HCT116 (cell line): ENCODE measurements around the gene IRX6. TPM values are rescaled to one million over a fixed set of nuclear protein-coding genes. Genes with fewer than 3 reads are reported as not detected.

Source experiments
- ATAC-seq: fragments of 200-7000 bp; cut with Tn5 transposase; 2 replicates; pipeline ENCODE4 v1.9.1; 2020; ENCODE audit warnings: mild to moderate bottlenecking, moderate library complexity
- BruUV-seq: library from RNA; stranded (reverse); fragments of 400-500 nt; replicated peaks from 2 replicates; lab custom pipeline; 2021; lab: Mats Ljungman, UMichigan
- CTCF ChIA-PET: fragments of 300-600 bp; sonication (Branson Sonifier 250); formaldehyde crosslinking; loops from one replicate; lab custom pipeline; 2021; ENCODE audit warnings: antibody characterized with exemption; lab: Charles Lee
- POLR2A ChIA-PET: fragments of 300-600, 350-600 bp; sonication (Branson Sonifier 250); formaldehyde crosslinking; loops from one replicate; lab custom pipeline; 2021; ENCODE audit warnings: antibody characterized with exemption; lab: Charles Lee
- RAD21 ChIA-PET, 2 experiments: fragments of 300-600 bp; sonication (Branson Sonifier 250); formaldehyde crosslinking; loops; one replicate each; lab custom pipeline; 2023; ENCODE audit warnings: low total read pairs in 2 of 2; ENCODE audit not compliant: uncharacterized antibody in 2 of 2, unreplicated experiment in 2 of 2, low non-redundant PET in 1 of 2; lab: Charles Lee
- DNase-seq: peaks from one replicate; pipeline ENCODE4 v3.0.0-alpha.2; 2010; ENCODE audit warnings: low read depth, low spot score
- H2AFZ ChIP-seq: fragments of 200-600 bp; shearing (Covaris generic), sonication (generic); 2 replicates; pipeline ENCODE4 v1.6.1; 2017; ENCODE audit warnings: low read depth, mixed run types, mixed read lengths, antibody characterized with exemption, low read length; ENCODE audit not compliant: poor library complexity, severe bottlenecking
- H3K27ac ChIP-seq: 2 replicates; pipeline ENCODE4 v1.5.1; 2012; ENCODE audit warnings: low read depth, low read length
- H3K27me3 ChIP-seq: fragments of 200-600 bp; sonication (generic); 2 replicates; pipeline ENCODE4 v1.6.1; 2016; ENCODE audit warnings: mixed run types, low read length, mixed read lengths; ENCODE audit not compliant: insufficient read depth
- H3K36me3 ChIP-seq, 2 experiments: fragments of 200-500 bp in 1 of 2; fragments of 200-600 bp in 1 of 2; sonication (Bioruptor generic) in 1 of 2; sonication (generic) in 1 of 2; 2 replicates each; pipeline versions ENCODE4 v1.5.1 to v1.6.1; 2014 to 2016; ENCODE audit warnings: low read length in 2 of 2, inconsistent platforms in 1 of 2, mixed read lengths in 1 of 2, mixed run types in 1 of 2; ENCODE audit not compliant: insufficient read depth in 2 of 2, control insufficient read depth in 1 of 2
- H3K4me1 ChIP-seq, 2 experiments: fragments of 200-600 bp in 1 of 2; sonication (generic) in 1 of 2; 2 replicates each; pipeline versions ENCODE4 v1.5.1 to v1.6.1; 2012 to 2017; ENCODE audit warnings: low read length in 2 of 2, inconsistent platforms in 1 of 2, mild to moderate bottlenecking in 1 of 2, mixed read lengths in 1 of 2, mixed run types in 1 of 2, moderate library complexity in 1 of 2; ENCODE audit not compliant: insufficient read depth in 2 of 2, control insufficient read depth in 1 of 2
- H3K4me2 ChIP-seq: fragments of 200-600 bp; sonication (generic); 2 replicates; pipeline ENCODE4 v1.6.1; 2017; ENCODE audit warnings: mixed run types, low read length, mixed read lengths
- H3K4me3 ChIP-seq, 2 experiments: fragments of 200-600 bp in 1 of 2; sonication (generic) in 1 of 2; replicated peaks in 1 of 2; 2 replicates each; pipeline ENCODE4 v1.5.1; 2011 to 2016; ENCODE audit warnings: low read length in 2 of 2, control low read depth in 1 of 2, low read depth in 1 of 2, mild to moderate bottlenecking in 1 of 2, mixed read lengths in 1 of 2, mixed run types in 1 of 2
- H3K79me2 ChIP-seq: fragments of 200-600 bp; sonication (generic); 2 replicates; pipeline ENCODE4 v1.6.1; 2017; ENCODE audit warnings: mild to moderate bottlenecking, mixed run types, low read length, moderate library complexity, mixed read lengths; ENCODE audit not compliant: insufficient read depth
- H3K9ac ChIP-seq: fragments of 200-600 bp; sonication (generic); 2 replicates; pipeline ENCODE4 v1.6.1; 2016; ENCODE audit warnings: low read length, mixed read lengths
- H3K9me2 ChIP-seq: fragments of 200-600 bp; sonication (generic), shearing (Covaris generic); 2 replicates; pipeline ENCODE4 v1.6.1; 2017; ENCODE audit warnings: mixed run types, mild to moderate bottlenecking, moderate library complexity; ENCODE audit not compliant: insufficient read depth
- H3K9me3 ChIP-seq, 2 experiments: fragments of 200-500 bp in 1 of 2; fragments of 200-600 bp in 1 of 2; sonication (Bioruptor generic) in 1 of 2; sonication (generic) in 1 of 2; 2 replicates each; pipeline ENCODE4 v1.6.1; 2014 to 2017; ENCODE audit warnings: low read length in 2 of 2, mixed read lengths in 2 of 2, inconsistent platforms in 1 of 2, low read depth in 1 of 2, mild to moderate bottlenecking in 1 of 2, mixed run types in 1 of 2, moderate library complexity in 1 of 2; ENCODE audit not compliant: control insufficient read depth in 1 of 2, insufficient read depth in 1 of 2
- H4K20me1 ChIP-seq: fragments of 200-600 bp; sonication (generic), shearing (Covaris generic); 2 replicates; pipeline ENCODE4 v1.6.1; 2017; ENCODE audit warnings: mixed run types, mild to moderate bottlenecking, moderate library complexity; ENCODE audit not compliant: insufficient read depth
- ELF1 ChIP-seq: IDR thresholded peaks from 2 replicates; pipeline ENCODE4 v1.6.1; 2012; ENCODE audit warnings: low read depth, borderline replicate concordance
- EZH2phosphoT487 ChIP-seq: fragments of 200-600 bp; IDR thresholded peaks from 2 replicates; pipeline ENCODE4 v1.6.1; 2018; ENCODE audit warnings: antibody characterized with exemption, borderline replicate concordance
- POLR2A ChIP-seq: IDR thresholded peaks from 2 replicates; pipeline ENCODE4 v1.7.0; 2011; ENCODE audit warnings: borderline replicate concordance; ENCODE audit not compliant: insufficient read depth, insufficient read length; ENCODE audit errors: extremely low read depth
- SP1 ChIP-seq: IDR thresholded peaks from 2 replicates; pipeline ENCODE4 v1.6.1; 2012; ENCODE audit warnings: low read depth
- YY1 ChIP-seq: IDR thresholded peaks from 2 replicates; pipeline ENCODE4 v1.6.1; 2011; ENCODE audit warnings: low read length, low read depth, moderate library complexity, mild to moderate bottlenecking; ENCODE audit not compliant: insufficient replicate concordance; ENCODE audit errors: extremely low read depth
- ZNF274 ChIP-seq: fragments of 200-500 bp; sonication (Bioruptor generic); IDR thresholded peaks from 2 replicates; pipeline ENCODE4 v1.6.1; 2014; ENCODE audit warnings: mild to moderate bottlenecking, low read depth, low read length, inconsistent platforms
- intact Hi-C: fragments of 100-400 bp; cut with micrococcal nuclease; formaldehyde crosslinking; loops from 2 replicates; pipeline ENCODE4 v1.10.0; 2022
- total RNA-seq: library from RNA; stranded (reverse); gene quantifications from one replicate; pipeline ENCODE4 v1.2.1, GENCODE V29; 2021; ENCODE audit not compliant: unreplicated experiment
- TF ChIP-seq, protein P1 (sequence below): IDR thresholded peaks from 2 replicates; pipeline ENCODE4 v1.6.1; 2012

IRX6 gene
- total RNA-seq, 1 experiment from 2014 or later: not detected

DNA sequence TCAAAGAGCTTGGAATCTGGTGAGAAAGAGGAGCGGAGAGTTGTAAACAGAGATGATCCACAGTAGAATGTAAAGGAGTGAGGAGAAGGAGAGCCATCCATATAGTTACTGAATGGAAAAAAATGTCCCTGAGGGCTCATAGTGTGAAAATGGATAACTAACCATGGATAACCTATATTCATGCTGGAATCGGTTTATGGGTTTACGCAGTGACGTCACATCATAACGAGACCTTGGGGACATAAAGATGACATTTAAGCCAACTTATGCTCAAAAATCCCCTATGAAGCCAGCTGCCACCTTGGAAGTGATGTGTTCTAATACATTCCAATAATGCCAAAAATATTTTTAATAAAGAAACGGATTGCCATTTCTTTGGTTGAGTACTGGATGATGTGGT is 22.5 kb downstream of the IRX6 start:
- Histone ChIP-seq H3K79me2 (no peaks in the 10 kb centered on the region), H3K4me2 (no peak overlapping the region), H3K9me2 (no peaks in the 10 kb centered on the region), H3K4me3 (no peak overlapping the region), H3K4me1 (no peaks in the 10 kb centered on the region), H3K27ac (no peak overlapping the region), H3K9ac (no peak overlapping the region), H3K9me3 (no peaks in the 10 kb centered on the region), H2AFZ (no peak overlapping the region), H3K36me3 (no peaks in the 10 kb centered on the region), H3K27me3 (peaks cover 28% of the 10 kb centered on the region), H4K20me1 (no peaks in the 10 kb centered on the region)
- DNase-seq (no peak), ATAC-seq (no peak)
- TF ChIP-seq ZNF274 (no peak), SP1 (no peak), YY1 (no peak), POLR2A (no peak)
- CTCF ChIA-PET: no interaction called here
- intact Hi-C loops: no loop called here
- RAD21 ChIA-PET: no interaction called here
- no TSS peak for BruUV-seq
- POLR2A ChIA-PET: no interaction called here

DNA sequence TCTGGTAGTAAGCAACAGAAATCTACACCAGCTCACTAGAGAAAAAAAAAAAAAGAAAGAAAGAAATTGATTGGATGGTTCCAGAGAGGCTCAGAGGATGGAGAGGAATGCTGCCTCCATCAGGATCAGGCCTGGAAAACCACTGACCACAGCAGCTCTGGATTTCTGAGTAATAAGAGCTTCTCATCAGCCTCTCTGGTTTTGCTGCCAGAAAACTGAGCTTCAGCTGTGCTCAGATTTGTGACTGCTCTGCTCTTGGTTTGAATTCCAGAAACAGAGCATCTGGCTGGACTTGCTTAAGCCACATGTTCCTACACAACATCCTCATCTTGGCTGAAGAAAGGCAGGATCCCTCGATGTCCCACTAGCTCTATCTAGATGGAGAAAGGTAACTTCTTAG is 25.9 kb downstream of the IRX6 start:
- ChIA-PET CTCF (no interaction called here), POLR2A (no interaction called here), RAD21 (no interaction called here)
- Histone ChIP-seq H3K36me3 (no peaks in the 10 kb centered on the region), H3K4me3 (no peak overlapping the region), H3K4me2 (no peak overlapping the region), H3K27me3 (peaks cover 9% of the 10 kb centered on the region; the same call in 1 of the 2 replicates), H3K79me2 (no peaks in the 10 kb centered on the region), H3K9me2 (no peaks in the 10 kb centered on the region), H4K20me1 (no peaks in the 10 kb centered on the region), H2AFZ (no peak overlapping the region), H3K27ac (no peak overlapping the region)
- no TSS peak for BruUV-seq
- ATAC-seq: no peak
- intact Hi-C loops: no loop called here
- DNase-seq: no peak
- TF ChIP-seq ELF1: no peak
- TF ChIP-seq EZH2phosphoT487: no peak
- TF ChIP-seq, protein P1, sequence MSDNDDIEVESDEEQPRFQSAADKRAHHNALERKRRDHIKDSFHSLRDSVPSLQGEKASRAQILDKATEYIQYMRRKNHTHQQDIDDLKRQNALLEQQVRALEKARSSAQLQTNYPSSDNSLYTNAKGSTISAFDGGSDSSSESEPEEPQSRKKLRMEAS: no peak
- TF ChIP-seq, all 23 proteins: peak for 0
- Histone ChIP-seq H3K9me3 (no peaks in the 10 kb centered on the region), H3K9ac (no peak overlapping the region), H3K4me1 (no peaks in the 10 kb centered on the region)
